D721Med (cell line): ENCODE data around the gene CDKAL1.

Source experiments
- DNase-seq: peaks from one replicate; pipeline ENCODE4 v3.0.0; 2011; ENCODE audit warnings: low spot score; ENCODE audit not compliant: insufficient read length
- FAIRE-seq: peaks from 2 replicates; lab custom pipeline; 2011; peaks lifted over from hg19 to GRCh38; lab: Jason Lieb, UNC
- CTCF ChIP-seq: IDR thresholded peaks from 2 replicates; pipeline ENCODE4 v1.5.1; 2012; ENCODE audit warnings: mild to moderate bottlenecking, control low read depth; ENCODE audit not compliant: insufficient read depth; ENCODE audit errors: missing control alignments

Gene CDKAL1

GRCh38 chr6:20777801-20778200 lies 243.5 kb downstream of the CDKAL1 start:
- DNase-seq, result no peak
- no peak for FAIRE-seq
- no peak for TF ChIP-seq CTCF

DNA sequence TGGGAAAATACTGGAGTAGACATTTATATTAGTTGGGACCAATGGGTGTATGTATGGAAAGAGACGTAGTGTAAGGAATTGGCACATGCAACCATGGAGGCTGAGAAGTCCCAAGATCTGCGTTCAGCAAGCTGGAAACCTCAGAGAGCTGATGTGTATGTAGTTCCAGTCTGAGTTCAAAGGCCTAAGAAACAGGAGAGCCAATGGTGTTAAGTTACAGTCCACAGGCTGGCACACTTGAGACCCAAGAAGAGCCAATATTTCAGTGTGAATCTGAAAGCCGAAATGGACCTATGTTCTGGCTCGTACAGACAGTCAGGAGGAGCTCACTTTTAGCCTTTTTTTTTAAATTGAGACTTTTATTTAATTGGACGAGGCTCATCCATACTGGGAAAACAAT lies 244.2 kb downstream of the CDKAL1 start:
- DNase-seq (no peak), FAIRE-seq (no peak)
- TF ChIP-seq CTCF, result no peak

- DNase-seq (no peak), FAIRE-seq (peak; percentile 71)
- TF ChIP-seq CTCF, result no peak
Observed at GRCh38 chr6:20778912-20779311, 244.7 kb downstream of the CDKAL1 start.

DNA sequence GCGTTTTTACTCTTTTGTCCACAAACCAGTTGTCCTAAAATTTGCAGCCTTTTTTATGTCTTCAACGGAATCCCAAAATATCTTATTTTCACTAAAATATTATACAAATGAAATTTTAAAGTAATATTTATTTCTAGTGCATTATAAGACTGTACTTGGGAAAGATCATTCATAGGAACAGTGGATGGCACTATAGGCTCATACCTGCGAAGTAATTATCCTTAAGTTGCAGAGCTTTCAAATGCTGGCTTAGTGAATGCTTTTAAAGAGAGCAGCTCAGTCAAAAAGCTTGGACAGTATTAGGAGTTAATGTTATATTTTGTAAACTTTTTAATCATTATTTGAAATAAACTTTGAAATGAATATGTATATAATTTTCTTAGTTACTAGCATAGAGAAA lies 254.9 kb downstream of the CDKAL1 start:
- no peak for DNase-seq
- peak; percentile 57 for TF ChIP-seq CTCF
- FAIRE-seq, result no peak

DNA sequence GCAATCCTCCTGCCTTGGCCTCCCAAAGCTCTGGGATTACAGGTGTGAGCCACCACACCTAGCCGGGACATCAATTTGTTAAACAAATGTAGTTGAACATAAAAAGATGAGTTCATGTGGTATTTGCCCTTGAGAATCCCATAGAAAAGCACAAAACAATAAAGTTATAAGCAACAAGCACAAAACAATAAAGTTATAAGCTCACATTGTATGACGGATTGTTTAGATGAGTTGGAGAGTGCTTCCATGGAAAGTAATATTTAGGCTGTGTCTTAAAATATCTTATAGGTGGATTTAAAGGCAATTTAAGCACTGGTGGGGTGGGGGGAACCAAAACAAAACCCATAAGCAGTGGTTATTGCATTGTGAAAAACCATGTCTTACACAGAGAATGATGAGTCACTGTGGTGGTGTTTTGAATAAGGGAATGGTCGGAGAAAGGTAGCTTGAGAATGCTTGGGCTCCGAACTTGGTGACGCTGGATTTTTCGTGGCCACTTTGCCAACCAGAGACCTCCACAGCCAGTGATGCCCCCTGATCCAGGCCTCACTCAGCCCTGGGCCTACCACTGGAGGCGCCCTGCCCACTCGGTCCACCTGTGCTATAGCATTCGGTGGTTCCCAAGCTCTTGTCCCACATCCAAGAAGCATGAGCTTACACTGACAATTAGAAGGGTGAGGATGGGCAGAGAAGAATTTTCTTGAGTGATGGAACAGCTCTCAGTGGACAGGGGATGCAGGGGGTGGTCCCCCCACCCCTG lies 256.0 kb downstream of the CDKAL1 start:
- TF ChIP-seq CTCF, result no peak
- FAIRE-seq (no peak), DNase-seq (no peak)

DNA sequence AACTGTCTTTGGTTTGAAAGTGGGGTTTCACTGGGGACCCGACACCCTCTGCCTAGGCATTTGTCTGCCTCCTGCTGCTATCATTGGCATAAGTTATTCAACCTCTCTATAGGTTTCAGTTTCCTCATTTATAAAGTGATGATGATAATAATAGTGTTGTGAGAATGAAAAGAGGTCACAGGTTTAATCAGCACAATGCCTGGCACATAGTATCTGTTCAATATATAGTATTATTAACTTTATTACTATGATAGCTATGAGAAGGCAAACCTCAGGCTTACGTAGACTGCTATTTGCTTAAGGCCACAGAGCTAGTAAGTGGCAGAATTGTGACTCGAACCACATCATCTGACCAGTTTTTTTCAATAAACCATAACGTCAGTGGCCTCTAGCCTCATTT lies 256.8 kb downstream of the CDKAL1 start:
- TF ChIP-seq CTCF, result no peak
- FAIRE-seq (peak; percentile 44), DNase-seq (no peak)

DNA sequence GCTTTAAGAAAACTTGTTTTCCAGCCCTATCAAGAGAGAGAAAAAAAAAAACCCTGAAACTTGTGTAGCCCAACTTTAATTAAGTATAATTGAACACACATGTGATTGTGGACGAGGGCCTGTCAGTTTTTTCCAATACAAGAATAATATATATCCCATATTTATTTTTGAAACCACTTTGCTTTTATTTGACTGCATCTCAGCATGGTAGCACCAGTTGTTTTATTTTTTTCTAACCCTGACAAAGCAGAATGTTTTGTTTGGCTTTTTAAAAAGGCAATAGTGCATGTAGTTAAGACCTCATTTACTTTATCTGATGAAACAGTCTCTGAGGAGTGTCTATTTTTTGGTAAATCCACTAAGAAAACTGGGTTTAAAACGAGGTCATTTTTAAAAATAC lies 257.7 kb downstream of the CDKAL1 start:
- TF ChIP-seq CTCF, result no peak
- FAIRE-seq (no peak), DNase-seq (no peak)
